Measurements from ENCODE around the gene ST6GALNAC2.
A peak's percentile ranks its signal among the peaks of the same experiment; 100 is the strongest.

Gene ST6GALNAC2

DNA sequence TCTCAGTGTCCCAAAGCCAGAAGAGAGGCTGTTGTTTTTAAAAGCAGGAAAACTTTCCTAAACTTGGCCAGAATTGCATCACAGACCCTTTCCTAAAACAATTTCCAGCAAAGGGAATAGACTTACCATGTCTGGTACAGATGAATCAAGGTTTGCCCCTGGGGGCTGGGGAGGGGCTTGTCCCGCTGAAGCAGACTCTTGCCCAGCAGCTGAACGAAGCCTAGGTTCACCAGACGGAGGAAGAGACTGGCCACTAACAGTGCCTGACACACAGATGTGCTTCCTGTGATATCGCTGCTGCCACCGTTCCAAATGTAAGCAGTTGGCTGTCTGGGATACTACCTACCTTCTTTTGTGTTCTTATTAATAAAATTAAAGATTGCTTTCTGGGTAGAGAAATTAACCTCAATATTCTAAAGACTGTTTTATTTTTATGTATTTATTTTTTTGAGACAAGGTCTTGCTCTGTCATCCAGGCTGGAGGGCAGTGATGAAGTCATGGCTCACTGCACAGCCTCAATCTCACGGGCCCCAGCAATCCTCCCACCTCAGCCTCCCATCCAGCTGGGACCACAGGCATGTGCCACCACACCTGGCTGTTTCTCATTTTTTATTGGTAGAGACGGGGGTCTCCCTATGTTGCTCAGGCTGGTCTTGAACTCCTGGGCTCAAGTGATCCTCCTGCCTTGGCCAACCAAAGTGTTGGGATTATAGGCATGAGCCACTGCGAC lies 32.3 kb downstream of the ST6GALNAC2 start:
- DNase-seq (ENCODE audit: low read depth), result no peak

DNA sequence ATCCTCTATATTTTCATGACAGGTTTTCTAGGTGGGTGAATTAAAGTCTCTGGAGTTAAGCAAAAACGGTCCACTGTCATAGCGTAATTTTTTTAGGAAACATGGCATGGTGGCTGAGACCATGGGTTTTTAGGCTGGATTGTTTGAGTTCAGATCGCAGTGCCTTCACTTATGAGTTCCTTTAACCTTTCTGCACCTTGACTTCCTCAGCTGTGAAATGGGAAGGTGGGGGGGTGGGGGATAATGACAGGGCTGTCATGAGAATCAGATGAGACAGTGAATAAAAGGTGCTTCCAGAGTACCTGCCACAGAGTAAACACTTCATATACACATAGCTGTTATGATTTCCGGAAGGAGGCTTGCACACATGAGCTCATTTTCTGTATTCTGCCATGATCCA lies 34.0 kb downstream of the ST6GALNAC2 start:
- DNase-seq (ENCODE audit: low read depth), result no peak

DNA sequence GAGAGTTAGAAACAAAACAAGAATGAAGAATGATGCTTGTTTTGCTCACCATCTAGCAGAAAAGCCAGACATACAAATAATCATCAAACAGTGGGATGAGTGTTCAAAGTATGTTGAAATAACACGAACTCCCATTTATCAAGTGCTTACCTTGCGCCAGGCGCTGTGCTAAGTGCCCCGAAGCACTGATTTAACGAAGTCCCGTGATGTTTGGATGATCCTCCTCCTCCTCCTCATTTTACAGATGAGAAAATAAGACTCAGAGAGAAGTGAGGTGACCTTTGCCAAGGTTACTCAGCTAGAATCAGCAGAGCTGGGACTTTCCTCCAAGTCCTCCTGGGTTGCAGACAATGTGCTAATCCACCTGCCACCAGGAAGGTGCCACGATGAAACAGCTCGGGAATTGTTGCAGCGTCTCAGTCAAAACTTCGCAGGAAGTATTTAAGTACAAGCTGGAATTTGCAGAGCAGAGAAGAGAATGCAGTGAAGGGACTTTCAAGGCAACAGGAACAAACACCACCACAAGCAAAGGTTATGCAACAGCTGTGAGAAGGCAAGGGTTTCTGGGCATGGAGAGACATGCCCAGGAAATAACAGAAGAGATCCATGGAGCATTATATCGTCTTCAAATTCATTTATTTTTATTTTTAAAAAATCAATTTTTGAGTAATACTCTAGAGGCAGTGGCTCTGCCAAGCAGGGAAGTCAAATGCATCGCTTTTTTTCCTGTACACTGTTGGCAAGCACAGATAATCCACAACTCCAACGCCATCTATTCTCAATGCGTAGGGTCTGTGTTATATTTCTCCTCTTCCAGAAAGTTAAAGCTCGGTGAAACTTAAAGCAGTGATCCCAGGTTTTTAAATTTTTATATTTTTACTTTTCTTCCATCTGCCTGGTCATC lies 34.7 kb downstream of the ST6GALNAC2 start:
- no peak for DNase-seq (ENCODE audit: low read depth)

DNA sequence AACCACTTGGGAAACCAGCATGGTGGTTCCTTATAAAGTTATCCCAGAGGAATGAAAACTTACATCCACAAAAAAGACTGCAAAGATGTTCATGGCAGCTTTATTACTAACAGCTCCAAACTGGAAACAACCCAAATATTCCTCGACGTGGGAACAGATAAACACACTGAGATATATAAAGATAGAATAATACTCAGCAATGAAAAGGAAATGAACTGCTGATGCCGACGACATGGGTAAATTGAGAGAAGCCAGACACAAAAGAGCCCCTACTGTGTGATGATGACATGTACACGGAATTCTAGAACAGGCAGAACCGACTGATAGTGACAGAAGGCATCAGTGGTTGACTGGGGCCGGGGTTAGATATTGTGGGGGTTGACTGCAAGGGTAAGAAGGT lies 36.1 kb downstream of the ST6GALNAC2 start:
- DNase-seq (ENCODE audit: low read depth), result no peak

DNA sequence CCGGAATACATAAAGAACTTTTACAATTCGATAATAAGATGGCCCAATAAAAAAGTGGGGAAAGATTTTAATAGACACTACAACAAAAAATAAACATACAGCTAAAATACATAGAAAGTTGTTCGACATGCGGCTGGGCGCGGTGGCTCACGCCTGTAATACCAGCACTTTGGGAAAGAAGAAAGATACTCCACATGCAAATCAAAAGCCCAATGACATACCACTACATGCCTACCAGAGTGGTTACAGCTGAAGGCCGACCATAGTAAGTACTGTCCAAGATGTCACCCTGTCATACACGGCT lies 36.5 kb downstream of the ST6GALNAC2 start:
- DNase-seq (ENCODE audit: low read depth), result no peak

DNA sequence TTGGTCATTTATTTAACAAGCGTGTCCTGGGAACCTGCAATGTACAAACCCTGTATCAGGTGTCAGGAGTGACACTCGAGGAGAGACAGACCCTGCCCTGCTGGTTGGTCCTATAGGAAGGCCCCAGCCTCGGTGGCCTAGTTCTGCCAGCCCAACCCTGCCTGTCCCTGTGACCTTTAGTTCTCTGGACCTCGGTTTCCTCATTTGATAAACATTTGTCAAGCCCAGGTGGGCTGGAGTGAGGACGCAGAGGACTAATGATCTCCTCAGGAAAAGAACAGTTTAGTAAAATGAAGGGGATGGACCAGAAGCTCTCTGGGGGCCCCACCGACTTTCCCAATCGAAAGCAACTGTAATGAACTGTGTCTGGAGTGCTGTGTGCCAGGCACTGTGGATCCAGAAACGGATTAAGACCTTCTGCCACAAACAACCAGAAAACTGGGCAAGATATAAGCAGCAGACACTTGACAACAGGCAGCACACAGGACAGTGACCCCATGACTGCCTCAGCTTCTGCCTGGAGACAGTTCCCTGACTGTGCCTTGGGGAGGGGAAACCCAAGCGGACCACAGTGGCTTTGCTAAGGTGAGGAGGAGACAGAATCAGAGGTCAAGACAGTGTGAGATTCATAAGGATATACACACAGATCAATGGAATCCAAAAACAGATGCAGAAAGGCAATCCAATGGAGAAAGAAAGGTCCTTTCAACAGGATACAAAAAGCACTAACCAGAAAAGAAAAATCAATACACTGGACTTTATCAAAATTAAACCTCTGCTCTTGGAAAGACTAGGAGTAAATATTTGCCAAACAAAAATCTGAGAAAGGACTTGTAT lies 37.1 kb downstream of the ST6GALNAC2 start:
- no peak for DNase-seq (ENCODE audit: low read depth)

DNA sequence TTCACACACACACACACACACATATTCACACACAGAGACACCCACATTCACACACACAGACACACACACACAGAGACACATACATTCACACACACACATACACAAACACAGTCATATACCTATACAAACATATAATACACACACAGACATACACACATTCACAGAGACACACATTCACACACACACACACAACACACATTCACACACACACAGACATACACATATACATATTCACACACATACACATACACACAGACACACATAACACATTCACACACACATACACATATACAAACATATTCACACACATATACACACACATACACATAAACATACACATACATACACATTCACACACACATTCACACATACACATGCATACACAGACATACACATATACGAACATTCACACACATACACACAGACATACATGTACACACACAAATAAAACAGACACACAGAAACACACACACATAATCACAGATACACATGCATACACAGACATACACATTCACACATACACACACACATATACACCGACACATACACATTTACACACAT lies 37.9 kb downstream of the ST6GALNAC2 start:
- no peak for DNase-seq (ENCODE audit: low read depth)

DNA sequence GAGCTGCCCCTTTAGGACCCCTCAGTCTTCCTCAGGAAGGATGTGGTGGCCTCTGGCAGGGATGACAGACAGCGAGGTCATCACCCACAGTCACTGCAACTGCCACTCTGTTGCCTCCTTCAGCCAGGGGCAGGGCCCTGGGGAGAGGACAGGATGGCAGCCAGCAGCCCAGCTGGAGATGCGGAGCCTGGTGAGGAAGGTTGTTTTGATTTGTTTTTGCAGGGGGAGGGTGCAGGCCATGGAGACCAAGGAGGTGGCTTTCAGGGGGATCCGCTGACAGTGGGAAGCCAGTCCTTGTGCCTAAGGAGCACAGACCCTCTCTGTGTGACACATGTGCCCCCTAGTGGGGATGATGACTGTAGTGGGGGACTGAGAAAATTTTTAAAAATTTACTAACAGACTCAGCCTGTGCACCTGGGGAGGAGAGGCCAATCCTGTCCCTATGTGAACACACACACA lies 38.4 kb downstream of the ST6GALNAC2 start:
- peak; percentile 45 for DNase-seq (ENCODE audit: low read depth)

DNA sequence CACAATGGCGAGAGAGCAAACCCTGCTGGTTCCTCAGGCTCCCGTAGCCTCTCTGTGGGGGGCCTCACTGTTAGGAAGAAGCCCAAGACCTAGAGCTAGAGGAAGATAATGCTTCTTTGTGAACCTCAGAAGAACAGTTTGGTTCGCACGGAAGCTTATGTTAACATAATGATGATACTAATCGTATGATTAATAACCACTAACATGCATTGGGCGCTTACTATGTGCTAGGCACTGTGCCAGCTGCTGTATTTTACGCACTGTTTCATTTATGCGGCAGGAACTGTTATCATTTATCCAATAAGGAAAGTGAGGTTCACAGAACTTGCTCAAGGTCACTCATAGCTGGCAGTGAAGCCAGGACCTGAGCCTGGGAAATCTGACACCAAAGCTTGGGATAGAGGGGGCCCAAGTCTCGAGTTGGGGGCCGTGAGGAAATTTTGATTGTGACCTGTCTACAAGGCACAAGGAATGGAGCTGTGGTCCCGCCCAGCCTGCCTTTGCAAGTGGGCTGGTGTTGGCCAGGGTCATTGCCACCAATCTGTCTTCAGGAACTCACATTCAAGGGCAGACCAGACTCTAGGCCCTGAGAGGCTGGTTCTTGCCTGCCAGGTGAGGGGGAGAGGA lies 39.0 kb downstream of the ST6GALNAC2 start:
- DNase-seq (ENCODE audit: low read depth), result no peak

DNA sequence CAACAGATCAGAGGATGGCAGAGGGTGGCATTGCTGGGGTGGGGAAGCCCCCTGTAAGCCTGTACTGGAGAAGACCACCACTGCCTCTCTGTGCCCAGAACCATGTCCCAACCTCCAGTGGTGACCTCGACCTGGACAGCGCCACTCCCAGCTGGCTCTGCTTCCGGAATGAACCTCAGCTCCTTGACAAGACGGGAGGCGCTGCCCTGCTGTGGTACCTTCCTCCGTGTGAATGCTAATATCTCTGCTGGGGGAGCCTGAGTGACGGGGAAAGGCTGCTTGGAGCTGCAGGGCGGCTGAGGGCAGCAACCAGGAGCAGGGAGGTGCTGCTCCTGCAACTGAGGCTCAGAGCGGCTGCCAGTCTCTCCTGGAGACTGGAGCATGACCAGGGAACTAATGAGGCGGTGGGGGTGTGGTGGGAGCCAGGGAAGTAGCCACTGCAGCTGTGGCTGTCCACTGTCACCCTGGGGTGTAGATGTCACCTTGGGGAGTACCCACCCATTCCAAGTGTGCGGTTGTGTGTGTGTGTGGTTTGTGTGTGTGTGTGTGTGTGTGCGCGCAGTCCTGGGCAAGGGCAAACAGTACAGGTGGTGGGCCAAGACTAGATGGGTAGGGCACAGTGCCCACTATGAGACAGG lies 39.6 kb downstream of the ST6GALNAC2 start:
- no peak for DNase-seq (ENCODE audit: low read depth)

DNA sequence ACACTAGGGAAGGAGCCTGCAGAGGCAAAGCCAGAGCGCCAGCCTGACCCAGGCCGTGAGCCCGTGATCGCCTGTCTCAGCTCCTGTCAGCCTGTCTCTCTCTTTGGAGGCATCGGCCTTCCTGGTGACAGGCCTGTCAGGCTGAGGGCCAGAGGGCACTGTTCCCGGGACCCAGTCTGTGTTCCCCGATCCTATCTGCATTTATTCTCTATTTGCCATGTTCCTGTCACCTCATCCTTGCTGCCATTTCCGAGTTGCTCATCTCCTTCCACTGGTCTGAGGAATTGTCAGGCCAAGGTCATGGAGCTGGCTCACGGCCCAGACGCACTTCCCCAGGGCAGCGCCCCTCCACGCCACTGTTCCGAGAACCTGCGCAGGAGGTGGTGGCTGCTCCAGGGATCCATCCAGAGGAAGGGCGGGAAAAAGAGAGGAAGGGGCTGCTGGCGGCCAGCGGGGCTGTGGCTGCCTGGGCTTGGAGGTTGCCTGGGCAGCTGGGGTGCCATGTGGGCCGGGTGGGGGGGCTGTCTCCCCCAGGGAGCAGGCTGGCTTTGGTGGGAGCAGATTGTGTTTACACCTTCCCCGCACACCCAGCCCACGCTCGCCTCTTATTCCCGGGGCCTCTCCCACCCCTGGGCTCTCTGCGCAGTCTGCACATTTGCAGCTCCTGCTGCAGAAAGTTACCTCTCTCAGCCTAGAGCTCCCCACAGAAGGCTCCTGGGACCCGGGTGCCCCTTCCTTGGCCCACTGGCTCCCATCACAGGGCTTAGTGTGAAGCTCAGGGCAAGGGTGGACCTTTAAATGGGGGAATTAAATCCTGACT lies 40.9 kb downstream of the ST6GALNAC2 start:
- no peak for DNase-seq (ENCODE audit: low read depth)

DNA sequence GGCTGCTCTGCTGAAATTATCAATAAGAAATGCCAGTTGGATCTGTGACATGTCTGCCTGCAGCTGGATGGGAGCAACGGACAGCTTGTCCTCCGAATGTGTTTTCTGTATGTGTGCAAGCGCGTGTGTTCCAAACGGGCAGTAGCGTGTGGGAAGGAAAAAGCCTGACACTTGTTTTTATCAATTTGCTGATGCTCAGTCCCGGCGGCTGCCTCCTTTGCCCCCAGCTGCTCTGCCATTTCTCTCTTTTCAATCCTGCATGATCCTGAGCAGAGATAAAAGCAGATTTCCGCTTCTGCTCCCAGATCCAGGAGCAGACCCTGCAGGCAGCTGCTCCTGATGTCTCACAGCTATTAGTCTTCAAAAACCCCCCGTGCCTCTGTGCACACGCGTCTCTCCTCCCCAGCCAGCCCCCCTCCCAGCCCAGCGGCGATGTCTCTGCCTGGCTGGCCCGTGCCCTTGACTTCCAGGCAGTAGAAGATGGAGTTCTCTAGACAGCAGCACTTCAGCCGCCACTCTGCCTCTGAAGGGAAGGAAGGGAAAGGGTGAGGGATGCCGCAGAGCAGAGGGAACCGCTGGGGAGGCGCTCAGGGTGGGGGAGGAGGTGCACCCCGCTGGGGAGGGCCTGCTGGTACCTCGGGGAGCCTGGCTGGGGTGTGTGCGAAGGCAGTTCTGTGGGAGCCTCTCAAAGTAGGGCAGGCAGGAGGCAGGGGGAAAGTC lies 41.7 kb downstream of the ST6GALNAC2 start:
- no peak for DNase-seq (ENCODE audit: low read depth)

DNA sequence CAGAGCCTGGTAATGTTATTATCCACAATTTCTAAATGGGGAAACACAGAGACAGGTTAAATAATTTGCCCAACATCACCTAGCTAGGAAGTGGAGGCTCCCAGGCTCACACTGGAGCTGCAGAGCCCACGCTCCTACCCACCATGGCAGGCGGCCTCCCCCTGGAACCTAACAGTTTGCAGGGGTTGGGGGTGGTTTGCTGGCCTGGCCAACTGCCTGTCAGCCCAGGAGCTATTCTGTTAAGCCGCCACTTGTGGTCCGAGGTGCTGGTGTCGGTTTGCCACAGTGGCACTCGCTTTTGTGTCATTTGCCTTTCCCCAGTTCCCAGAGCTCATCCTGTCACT lies 42.2 kb downstream of the ST6GALNAC2 start:
- no peak for DNase-seq (ENCODE audit: low read depth)

DNA sequence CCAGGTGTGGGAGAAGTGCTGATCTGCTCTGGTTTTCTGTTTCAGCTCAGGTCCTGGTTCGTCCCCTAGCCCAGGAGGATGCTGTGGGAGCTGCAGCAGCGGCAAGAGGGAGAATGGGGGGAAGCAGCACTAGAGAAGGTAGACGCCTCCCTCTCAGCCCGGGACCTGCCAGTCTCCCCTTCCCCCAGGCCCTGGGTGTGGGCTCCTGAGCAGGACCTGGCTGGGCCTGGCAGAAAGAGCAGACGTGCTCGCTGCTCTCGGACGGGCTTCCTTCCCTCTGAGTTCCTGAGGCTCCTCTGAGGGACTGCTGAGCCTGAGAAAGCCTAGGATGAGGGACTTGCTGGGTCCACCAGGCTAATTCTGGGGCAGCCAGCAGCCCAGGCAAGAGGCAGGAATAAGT lies 42.7 kb downstream of the ST6GALNAC2 start:
- DNase-seq (ENCODE audit: low read depth), result no peak

DNA sequence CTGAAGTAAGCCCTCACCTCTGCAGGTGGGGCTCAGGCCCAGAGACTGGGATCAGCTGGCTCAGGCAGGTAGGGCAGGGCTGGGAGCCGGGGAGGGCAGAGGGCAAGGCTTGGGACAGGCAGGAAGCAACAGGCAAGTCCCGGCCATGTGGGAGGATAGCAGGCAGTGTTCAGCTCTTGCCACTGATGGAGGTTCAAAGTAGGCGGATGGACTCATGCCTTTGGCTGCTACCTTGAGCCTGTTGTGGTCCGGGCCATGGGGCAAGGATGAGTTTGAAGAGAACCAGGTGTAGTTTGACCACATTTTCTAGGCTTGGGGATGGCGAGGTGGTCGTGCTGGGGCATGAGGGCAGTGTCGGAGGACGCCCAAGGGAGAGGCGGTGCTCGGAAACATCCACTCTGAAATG lies 43.1 kb downstream of the ST6GALNAC2 start:
- no peak for DNase-seq (ENCODE audit: low read depth)

DNA sequence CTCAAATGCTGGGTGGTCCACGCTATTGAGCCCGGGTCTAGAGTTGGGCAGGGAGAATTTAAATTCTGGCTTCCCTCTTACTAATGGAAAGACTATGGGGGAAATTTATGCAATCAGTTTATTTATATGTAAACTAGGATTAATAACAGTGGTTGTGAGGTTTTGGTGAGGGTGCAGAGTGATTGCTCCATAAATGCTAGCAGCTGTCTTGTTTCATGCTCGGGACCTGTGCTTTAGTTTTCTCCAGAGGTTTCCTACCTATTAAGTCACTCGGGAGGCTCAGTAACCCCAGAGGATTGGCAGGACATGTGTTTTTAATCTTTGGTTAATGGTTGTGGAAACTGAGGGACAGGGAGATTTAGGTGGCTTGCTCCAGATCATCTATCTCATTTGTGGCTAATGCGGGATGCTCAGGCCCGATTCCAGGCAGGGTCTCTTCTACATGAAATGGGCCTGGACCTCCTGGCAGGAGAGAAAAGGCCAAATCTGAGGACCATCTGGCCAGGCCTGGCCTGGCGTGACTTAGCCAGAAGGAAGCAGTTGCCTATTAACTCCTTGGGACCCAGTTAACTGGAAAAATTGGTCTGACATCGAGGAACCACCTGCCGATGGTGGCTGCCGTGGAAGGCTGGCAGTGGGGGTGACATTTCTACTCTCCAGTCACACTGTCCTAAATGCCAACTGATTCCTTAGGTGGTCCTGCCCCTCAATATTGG lies 43.8 kb downstream of the ST6GALNAC2 start:
- DNase-seq (ENCODE audit: low read depth), result no peak

DNA sequence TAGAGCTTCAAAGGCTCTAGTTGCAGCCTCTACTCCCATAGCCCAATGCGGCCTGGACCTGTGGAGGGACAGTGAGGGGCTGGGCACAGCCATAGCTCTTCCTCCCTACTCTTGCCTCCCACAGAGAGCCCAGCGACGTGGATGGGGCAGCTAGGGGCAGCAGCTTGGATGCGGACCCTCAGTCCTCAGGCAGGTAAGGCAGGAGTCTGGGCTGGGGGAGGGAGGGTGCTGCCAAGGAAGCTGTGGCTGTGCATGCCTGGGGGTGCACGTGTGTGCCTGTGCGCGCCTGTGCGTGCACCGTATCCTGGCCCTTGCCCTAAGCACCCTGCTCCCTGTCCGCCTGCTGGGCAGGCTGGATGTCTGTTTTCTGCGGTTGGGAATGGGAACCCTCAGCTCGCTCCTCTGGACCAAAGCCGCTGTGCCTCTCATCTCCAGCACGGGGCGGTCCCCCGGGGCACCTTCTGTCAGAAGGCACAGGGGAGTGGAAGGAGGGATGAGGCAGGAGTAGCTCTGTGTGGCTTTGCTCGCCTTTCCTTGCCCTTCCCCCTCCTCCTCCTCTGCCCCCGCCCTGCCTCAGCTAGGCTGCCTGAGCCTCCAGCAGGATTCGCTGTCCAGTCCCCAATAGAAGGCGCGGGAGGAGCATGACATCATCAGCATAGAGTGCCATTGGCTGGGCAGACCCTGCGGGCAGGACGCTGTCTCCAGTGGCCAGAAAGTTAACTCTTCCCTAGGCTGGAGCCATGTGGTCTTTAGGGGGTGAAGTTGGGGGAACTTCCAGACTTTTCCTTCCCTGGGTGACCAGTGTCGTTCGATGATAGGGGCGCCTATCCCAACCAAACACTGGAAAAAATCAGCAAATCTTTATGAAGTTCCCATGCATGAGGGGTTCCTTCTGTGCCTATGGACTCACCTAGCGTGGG lies 45.0 kb downstream of the ST6GALNAC2 start:
- DNase-seq (ENCODE audit: low read depth), result no peak

DNA sequence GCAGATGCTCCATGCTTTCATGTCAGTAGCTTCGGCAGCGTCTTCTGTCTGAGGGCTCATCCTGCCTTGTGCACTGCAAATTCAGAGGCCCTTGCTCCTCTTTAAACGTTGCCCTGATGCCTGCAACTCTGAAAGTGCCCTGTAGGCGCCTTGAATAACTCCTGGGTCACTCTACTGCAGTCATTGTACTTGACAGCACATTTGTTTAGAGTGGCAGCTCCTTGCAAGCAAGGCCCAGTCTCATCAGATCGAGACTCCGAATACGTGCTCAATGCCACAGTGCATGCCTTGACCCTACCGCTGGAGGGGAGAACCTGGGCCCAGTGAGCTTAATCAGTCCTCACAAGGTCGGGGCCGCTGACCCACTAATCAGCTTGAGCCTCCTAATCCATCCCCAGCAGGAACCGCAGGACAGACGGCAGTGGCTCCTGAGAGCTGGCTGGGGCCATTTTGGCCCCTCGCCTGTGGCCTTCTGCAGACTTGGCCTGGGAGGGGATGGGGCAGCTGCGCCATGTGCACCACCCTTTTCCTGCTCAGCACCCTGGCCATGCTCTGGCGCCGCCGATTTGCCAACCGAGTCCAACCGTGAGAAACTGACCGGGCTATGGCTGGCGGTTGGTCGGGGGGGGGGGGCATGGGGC lies 45.9 kb downstream of the ST6GALNAC2 start, which contains the start of gene PRCD:
PRCD (plus strand) TSS at position 414 of the 641 bp plus-strand sequence; CDS start at position 512, 98 bp downstream.
- no peak for DNase-seq (ENCODE audit: low read depth)

Data from stimulated activated CD8-positive, alpha-beta memory T cell treated with anti-CD3 and anti-CD28 coated beads, Interleukin-15, amount 100 ng/mL, for 1 hour (primary cell).